Neural crest cell (in vitro differentiated cells): Measurements from ENCODE around the gene PLD4. TPM values are rescaled to one million over a fixed set of nuclear protein-coding genes. Genes with fewer than 3 reads are reported as not detected.

Source experiments
- DNase-seq: peaks from one replicate; pipeline ENCODE4 v3.0.0; 2021; ENCODE audit warnings: low read depth, mixed read lengths, low spot score
- H3K27ac Mint-ChIP-seq: one replicate; pipeline ENCODE4 v1.8.0; 2021; ENCODE audit warnings: mild to moderate bottlenecking, mixed read lengths; ENCODE audit not compliant: unreplicated experiment
- H3K27me3 Mint-ChIP-seq: 2 replicates; pipeline ENCODE4 v1.8.0; 2021; ENCODE audit warnings: low read depth, mild to moderate bottlenecking, mixed read lengths
- H3K36me3 Mint-ChIP-seq: 2 replicates; pipeline ENCODE4 v1.8.0; 2021; ENCODE audit warnings: low read depth, mild to moderate bottlenecking, mixed read lengths
- H3K4me1 Mint-ChIP-seq: 2 replicates; pipeline ENCODE4 v1.8.0; 2021; ENCODE audit warnings: mixed read lengths
- H3K4me3 Mint-ChIP-seq: one replicate; pipeline ENCODE4 v1.8.0; 2021; ENCODE audit warnings: mild to moderate bottlenecking, mixed read lengths
- H3K9me3 Mint-ChIP-seq: 2 replicates; pipeline ENCODE4 v1.8.0; 2021; ENCODE audit warnings: mixed read lengths
- CTCF ChIP-seq: fragments of 200-600 bp; sonication (generic); conservative IDR thresholded peaks from 2 replicates; pipeline ENCODE4 v1.5.0; 2021; ENCODE audit warnings: antibody characterized with exemption, mild to moderate bottlenecking
- total RNA-seq: library from RNA; stranded (reverse); gene quantifications from 2 replicates; pipeline ENCODE4 v1.2.1, GENCODE V29; 2021

Gene PLD4
- total RNA-seq, 1 donor from 2014 or later, result 0.02 TPM

- H3K9me3 Mint-ChIP-seq, result no peaks in the 10 kb centered on the region
Observed at GRCh38 chr14:104971447-104972240, 47.0 kb downstream of the PLD4 start.

GRCh38 chr14:104972301-104973134 lies 47.8 kb downstream of the PLD4 start:
- H3K27me3 Mint-ChIP-seq, result peaks cover 24% of the 10 kb centered on the region
- TF ChIP-seq CTCF, result no peak

More at GRCh38 chr14:104971447-104972240, 47.0 kb downstream of the PLD4 start:
- Mint-ChIP-seq H3K36me3 (no peaks in the 10 kb centered on the region), H3K27me3 (peaks cover 18% of the 10 kb centered on the region), H3K4me1 (peaks cover 7% of the 10 kb centered on the region), H3K4me3 (no peak overlapping the region), H3K27ac (no peak overlapping the region)
- DNase-seq, result no peak
- no peak for TF ChIP-seq CTCF

GRCh38 chr14:104973135-104973384 lies 48.4 kb downstream of the PLD4 start:
- TF ChIP-seq CTCF, result no peak
- no peaks in the 10 kb centered on the region for H3K36me3 Mint-ChIP-seq
- no peak for DNase-seq
- H3K4me1 Mint-ChIP-seq, result peaks cover 11% of the 10 kb centered on the region
- no peak overlapping the region for H3K27ac Mint-ChIP-seq
- H3K27me3 Mint-ChIP-seq, result peaks cover 26% of the 10 kb centered on the region
- H3K4me3 Mint-ChIP-seq, result no peak overlapping the region
- H3K9me3 Mint-ChIP-seq, result no peaks in the 10 kb centered on the region

More at GRCh38 chr14:104972301-104973134, 47.8 kb downstream of the PLD4 start:
- no peaks in the 10 kb centered on the region for H3K9me3 Mint-ChIP-seq
- no peak for DNase-seq
- H3K36me3 Mint-ChIP-seq, result no peaks in the 10 kb centered on the region
- H3K27ac Mint-ChIP-seq, result no peak overlapping the region
- peaks cover 8% of the 10 kb centered on the region for H3K4me1 Mint-ChIP-seq
- H3K4me3 Mint-ChIP-seq, result no peak overlapping the region

- no peak overlapping the region for H3K4me3 Mint-ChIP-seq
- H3K9me3 Mint-ChIP-seq, result no peaks in the 10 kb centered on the region
- no peak overlapping the region for H3K27ac Mint-ChIP-seq
- DNase-seq, result no peak
- TF ChIP-seq CTCF, result no peak
- H3K36me3 Mint-ChIP-seq, result no peaks in the 10 kb centered on the region
- H3K27me3 Mint-ChIP-seq, result peaks cover 28% of the 10 kb centered on the region
- peaks cover 11% of the 10 kb centered on the region for H3K4me1 Mint-ChIP-seq
Observed at GRCh38 chr14:104973385-104974145, 48.9 kb downstream of the PLD4 start.

GRCh38 chr14:104974146-104974541 lies 49.5 kb downstream of the PLD4 start:
- no peak for TF ChIP-seq CTCF
- peaks cover 11% of the 10 kb centered on the region for H3K4me1 Mint-ChIP-seq
- H3K4me3 Mint-ChIP-seq, result no peak overlapping the region
- H3K9me3 Mint-ChIP-seq, result no peaks in the 10 kb centered on the region
- DNase-seq, result no peak
- peaks cover 30% of the 10 kb centered on the region for H3K27me3 Mint-ChIP-seq
- H3K27ac Mint-ChIP-seq, result no peak overlapping the region
- H3K36me3 Mint-ChIP-seq, result no peaks in the 10 kb centered on the region
